BLaER1 treated with 17β-estradiol and CSF1 and Interleukin-3, amounts not matched to agents 10 nM and 100 nM (cell line): ENCODE data around the gene DNAH3.
A peak's percentile ranks its signal among the peaks of the same experiment; 100 is the strongest.
"Not testable (repeated sequence)": the region's sequence is repeated elsewhere in the genome, so short reads cannot be mapped to it uniquely, and the experiment has no call there.

Experiments used
- H3K27ac ChIP-seq, 11 experiments: shearing (Covaris generic); formaldehyde crosslinking; 2 replicates each; pipeline ENCODE4 v1.8.1; 2022
- H3K27me3 ChIP-seq, 11 experiments: shearing (Covaris generic); formaldehyde crosslinking; 2 replicates each; pipeline ENCODE4 v1.8.1; 2022
- H3K36me3 ChIP-seq, 11 experiments: shearing (Covaris generic); formaldehyde crosslinking; 2 replicates each; pipeline ENCODE4 v1.8.1; 2022
- H3K4me1 ChIP-seq, 10 experiments: shearing (Covaris generic); formaldehyde crosslinking; 2 replicates each; pipeline ENCODE4 v1.8.1; 2022
- H3K4me2 ChIP-seq, 11 experiments: shearing (Covaris generic); formaldehyde crosslinking; 2 replicates each; pipeline ENCODE4 v1.8.1; 2022
- H3K4me3 ChIP-seq, 10 experiments: shearing (Covaris generic); formaldehyde crosslinking; 2 replicates each; pipeline ENCODE4 v1.8.1; 2022
- H3K9ac ChIP-seq, 11 experiments: shearing (Covaris generic); formaldehyde crosslinking; 2 replicates each; pipeline ENCODE4 v1.8.1; 2022
- H3K9me3 ChIP-seq, 11 experiments: shearing (Covaris generic); formaldehyde crosslinking; replicated peaks in 1 of 11; 2 replicates each; pipeline ENCODE4 v1.8.1; 2022
- H4K20me1 ChIP-seq, 11 experiments: shearing (Covaris generic); formaldehyde crosslinking; 2 replicates each; pipeline ENCODE4 v1.8.1; 2022
- Cebpa-rat ChIP-seq, 11 experiments: shearing (Covaris generic); IDR thresholded peaks; 2 replicates each; pipeline ENCODE4 v1.8.1; 2022

DNAH3 gene

DNA sequence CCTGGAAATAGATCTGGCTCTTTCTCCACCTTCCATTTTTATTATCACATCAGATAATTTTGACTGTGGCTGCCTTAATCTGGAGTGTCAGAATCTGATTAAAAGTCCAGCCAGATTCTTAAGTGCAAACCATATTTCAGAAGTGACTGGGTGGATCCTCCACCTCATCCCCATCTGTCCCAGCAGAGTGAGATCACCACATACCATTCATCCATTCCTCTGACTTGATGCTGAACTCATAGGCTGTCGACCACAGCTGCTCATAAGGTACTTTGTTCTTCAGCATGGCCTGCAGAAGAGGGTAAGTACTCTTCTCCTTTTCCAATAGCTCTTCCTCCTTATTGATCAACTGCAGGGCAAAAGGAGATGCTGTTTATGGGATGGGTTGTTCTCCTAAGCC is 53.5 kb downstream of the DNAH3 start:
- H3K36me3 ChIP-seq = no peaks in the 10 kb centered on the region
- no peak overlapping the region for H3K9ac ChIP-seq
- TF ChIP-seq Cebpa-rat (IDR thresholded peaks at IDR 0.05) = no peak
- H3K4me1 ChIP-seq = peaks cover 0 to 8% (median 0%) of the 10 kb centered on the region in 10 experiments; a peak in 2 of 20 replicates
- no peak overlapping the region for H3K4me3 ChIP-seq
- H4K20me1 ChIP-seq = no peaks in the 10 kb centered on the region
- H3K27me3 ChIP-seq = no peaks in the 10 kb centered on the region
- no peak overlapping the region for H3K4me2 ChIP-seq
- peaks cover 5 to 12% (median 8%) of the 10 kb centered on the region in 11 experiments; a peak in 16 of 22 replicates for H3K9me3 ChIP-seq
- H3K27ac ChIP-seq = no peak overlapping the region

GRCh38 chr16:21094719-21095118 is 55.9 kb downstream of the DNAH3 start:
- not testable (repeated sequence) for H3K4me1 ChIP-seq

GRCh38 chr16:21092951-21093350 is 57.7 kb downstream of the DNAH3 start:
- Histone ChIP-seq H3K4me2 (no peak overlapping the region), H3K9me3 (peaks cover 5 to 15% (median 8%) of the 10 kb centered on the region in 11 experiments; a peak in 16 of 22 replicates), H3K4me1 (peaks cover 0 to under 1% (median 0%) of the 10 kb centered on the region in 10 experiments; a peak in 2 of 20 replicates), H3K36me3 (no peaks in the 10 kb centered on the region), H4K20me1 (no peaks in the 10 kb centered on the region), H3K27ac (no peak overlapping the region), H3K4me3 (no peak overlapping the region), H3K27me3 (no peaks in the 10 kb centered on the region), H3K9ac (no peak overlapping the region)
- no peak for TF ChIP-seq Cebpa-rat (IDR thresholded peaks at IDR 0.05)

More at GRCh38 chr16:21094719-21095118, 55.9 kb downstream of the DNAH3 start:
- H3K9ac ChIP-seq, H3K4me3 ChIP-seq, H3K27me3 ChIP-seq, H3K27ac ChIP-seq, H3K36me3 ChIP-seq, H4K20me1 ChIP-seq, H3K4me2 ChIP-seq: not testable (repeated sequence)
- H3K9me3 ChIP-seq = peaks cover 5 to 12% (median 8%) of the 10 kb centered on the region in 11 experiments; a peak in 16 of 22 replicates

- Histone ChIP-seq H3K4me1 (no peaks in the 10 kb centered on the region), H3K4me2 (no peak overlapping the region), H3K9ac (no peak overlapping the region), H3K4me3 (no peak overlapping the region), H3K27ac (no peak overlapping the region), H3K27me3 (no peaks in the 10 kb centered on the region), H3K9me3 (peaks cover 0 to 7% (median 0%) of the 10 kb centered on the region in 11 experiments; a peak in 2 of 22 replicates), H4K20me1 (no peaks in the 10 kb centered on the region), H3K36me3 (no peaks in the 10 kb centered on the region)
- TF ChIP-seq Cebpa-rat (IDR thresholded peaks at IDR 0.05) = no peak
Observed at GRCh38 chr16:21088646-21089538, 61.8 kb downstream of the DNAH3 start.

DNA sequence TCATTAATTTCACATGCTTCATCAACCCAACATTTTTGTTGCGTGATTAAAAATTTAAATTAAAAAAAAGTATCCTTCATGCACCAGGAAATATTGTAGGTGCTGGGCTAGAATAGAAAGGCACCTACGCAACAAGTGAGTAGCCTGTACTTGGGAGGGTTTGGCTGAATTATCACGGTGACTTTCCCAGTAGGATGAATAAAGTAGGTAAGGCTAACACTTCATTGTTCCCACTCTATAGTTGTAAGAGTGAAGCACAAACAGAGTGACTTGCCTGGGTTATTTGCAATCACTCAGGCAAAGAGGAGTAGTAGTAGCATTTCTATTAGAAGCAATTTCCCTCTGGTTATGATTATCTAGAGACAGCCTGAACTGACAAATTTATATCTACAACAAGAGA is 62.5 kb downstream of the DNAH3 start:
- no peak overlapping the region for H3K4me2 ChIP-seq
- no peak overlapping the region for H3K27ac ChIP-seq
- H3K4me3 ChIP-seq = no peak overlapping the region
- H3K9ac ChIP-seq = no peak overlapping the region
- no peaks in the 10 kb centered on the region for H3K27me3 ChIP-seq
- no peaks in the 10 kb centered on the region for H4K20me1 ChIP-seq
- H3K9me3 ChIP-seq = peaks cover 0 to 7% (median 0%) of the 10 kb centered on the region in 11 experiments; a peak in 2 of 22 replicates
- H3K4me1 ChIP-seq = no peaks in the 10 kb centered on the region
- no peaks in the 10 kb centered on the region for H3K36me3 ChIP-seq
- no peak for TF ChIP-seq Cebpa-rat (IDR thresholded peaks at IDR 0.05)

GRCh38 chr16:21084631-21085225 is 65.9 kb downstream of the DNAH3 start:
- Histone ChIP-seq H3K27ac (no peak overlapping the region), H3K36me3 (no peaks in the 10 kb centered on the region), H3K4me3 (no peak overlapping the region), H3K4me1 (no peaks in the 10 kb centered on the region), H3K9me3 (peaks cover 0 to 7% (median 0%) of the 10 kb centered on the region in 11 experiments; a peak in 1 of 22 replicates), H4K20me1 (no peaks in the 10 kb centered on the region), H3K4me2 (no peak overlapping the region), H3K27me3 (no peaks in the 10 kb centered on the region), H3K9ac (no peak overlapping the region)
- no peak for TF ChIP-seq Cebpa-rat (IDR thresholded peaks at IDR 0.05)

DNA sequence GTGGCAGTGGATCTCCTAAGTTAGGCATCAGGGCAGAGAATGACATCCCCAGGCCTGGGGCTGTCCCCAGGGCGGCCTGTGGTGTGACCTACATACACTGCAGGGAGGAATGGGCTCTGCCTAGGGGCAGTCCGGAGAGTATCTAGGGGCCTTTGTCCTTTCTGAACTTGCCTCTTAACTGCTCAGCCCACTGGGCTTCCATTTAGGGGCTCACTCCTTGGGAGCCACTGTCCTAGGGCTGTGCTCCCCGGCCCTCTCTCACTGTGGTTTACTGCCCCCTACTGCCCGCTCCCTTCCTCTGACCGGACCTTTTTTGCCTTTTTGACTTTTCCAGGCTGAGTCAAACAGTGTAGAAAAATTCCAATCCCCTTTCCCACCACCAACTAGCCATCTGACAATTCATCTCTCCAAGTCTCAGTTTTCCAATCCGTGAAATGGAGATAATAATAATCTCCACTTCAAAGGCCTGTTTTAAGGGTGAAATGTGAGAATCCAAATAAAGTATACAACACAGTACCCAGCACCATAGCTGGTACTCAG is 66.8 kb downstream of the DNAH3 start:
- Histone ChIP-seq H3K9ac (0 out of 22 replicates have a peak overlapping the region, but pooled peaks of 1 of the 11 experiments have one; percentile 18), H4K20me1 (no peaks in the 10 kb centered on the region), H3K27ac (no peak overlapping the region), H3K4me2 (no peak overlapping the region), H3K36me3 (no peaks in the 10 kb centered on the region), H3K4me1 (no peaks in the 10 kb centered on the region), H3K9me3 (no peaks in the 10 kb centered on the region), H3K27me3 (no peaks in the 10 kb centered on the region), H3K4me3 (no peak overlapping the region)
- no peak for TF ChIP-seq Cebpa-rat (IDR thresholded peaks at IDR 0.05)

DNA sequence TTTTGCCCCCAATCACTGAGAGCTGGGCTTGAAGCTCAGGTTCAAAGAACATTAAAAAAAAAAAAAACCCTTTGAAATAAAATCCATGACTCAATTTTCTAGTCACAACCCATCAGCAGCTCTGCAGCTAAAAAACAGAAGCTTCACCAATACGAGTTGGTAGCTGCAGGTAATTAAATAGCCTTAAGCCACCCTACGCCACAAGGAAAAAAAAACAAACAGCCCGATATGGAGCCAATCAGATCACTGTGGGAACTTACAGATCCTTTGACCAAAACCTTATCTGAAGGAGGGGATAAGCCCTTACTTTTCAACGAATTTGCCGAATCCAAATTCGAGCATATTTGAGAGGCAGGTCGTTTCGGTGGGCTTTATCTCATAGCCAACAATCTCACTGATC is 69.3 kb downstream of the DNAH3 start:
- H3K9me3 ChIP-seq = no peaks in the 10 kb centered on the region
- H3K27ac ChIP-seq = no peak overlapping the region
- H4K20me1 ChIP-seq = no peaks in the 10 kb centered on the region
- H3K4me1 ChIP-seq = no peaks in the 10 kb centered on the region
- no peak overlapping the region for H3K9ac ChIP-seq
- no peak for TF ChIP-seq Cebpa-rat (IDR thresholded peaks at IDR 0.05)
- H3K27me3 ChIP-seq = no peaks in the 10 kb centered on the region
- no peak overlapping the region for H3K4me2 ChIP-seq
- H3K4me3 ChIP-seq = no peak overlapping the region
- H3K36me3 ChIP-seq = no peaks in the 10 kb centered on the region

GRCh38 chr16:21078563-21078962 is 72.1 kb downstream of the DNAH3 start:
- no peak for TF ChIP-seq Cebpa-rat (IDR thresholded peaks at IDR 0.05)
- Histone ChIP-seq H3K9ac (no peak overlapping the region), H3K9me3 (no peaks in the 10 kb centered on the region), H3K27ac (no peak overlapping the region), H3K4me1 (no peaks in the 10 kb centered on the region), H3K36me3 (no peaks in the 10 kb centered on the region), H4K20me1 (no peaks in the 10 kb centered on the region), H3K27me3 (no peaks in the 10 kb centered on the region), H3K4me2 (no peak overlapping the region), H3K4me3 (no peak overlapping the region)
